WTC11 (cell line): ENCODE measurements around the gene MAML3. TPM values are rescaled to one million over a fixed set of nuclear protein-coding genes. Genes with fewer than 3 reads are reported as not detected.

Experiments used
- ATAC-seq: fragments of 200-7000 bp; cut with Tn5 transposase; 2 replicates; pipeline ENCODE4 v1.10.0; 2021; ENCODE audit warnings: mild to moderate bottlenecking, moderate library complexity
- CTCF ChIA-PET: fragments of 300-600 bp; sonication (Branson Sonifier 250); formaldehyde crosslinking; loops from one replicate; lab custom pipeline; 2021; ENCODE audit warnings: antibody characterized with exemption; lab: Charles Lee
- POLR2A ChIA-PET: fragments of 350-600 bp; sonication (Branson Sonifier 250); formaldehyde crosslinking; loops from one replicate; lab custom pipeline; 2021; ENCODE audit warnings: antibody characterized with exemption; lab: Charles Lee
- DNase-seq: peaks from one replicate; pipeline ENCODE4 v3.0.0; 2021; ENCODE audit warnings: low spot score
- H3K27ac Mint-ChIP-seq: 2 replicates; pipeline ENCODE4 v1.8.0; 2021; ENCODE audit warnings: mixed read lengths
- H3K27me3 Mint-ChIP-seq: 2 replicates; pipeline ENCODE4 v1.8.0; 2021; ENCODE audit warnings: low read depth, mild to moderate bottlenecking, moderate library complexity, mixed read lengths
- H3K36me3 Mint-ChIP-seq: 2 replicates; pipeline ENCODE4 v1.8.0; 2021; ENCODE audit warnings: mixed read lengths
- H3K4me1 Mint-ChIP-seq: 2 replicates; pipeline ENCODE4 v1.8.0; 2022; ENCODE audit warnings: mixed read lengths
- H3K4me3 Mint-ChIP-seq: 2 replicates; pipeline ENCODE4 v1.8.0; 2021; ENCODE audit warnings: mild to moderate bottlenecking, moderate library complexity, mixed read lengths
- H3K9me3 Mint-ChIP-seq: 2 replicates; pipeline ENCODE4 v1.8.0; 2021; ENCODE audit warnings: mixed read lengths
- ATF3 ChIP-seq: sonication (generic); formaldehyde crosslinking; conservative IDR thresholded peaks from 2 replicates; pipeline ENCODE4 v1.8.1; 2022; ENCODE audit warnings: mild to moderate bottlenecking, missing genetic modification reagents
- ATF6 ChIP-seq: sonication (generic); formaldehyde crosslinking; IDR thresholded peaks from 2 replicates; pipeline ENCODE4 v1.8.1; 2023; ENCODE audit warnings: mild to moderate bottlenecking, missing genetic modification reagents
- CREB1 ChIP-seq: sonication (generic); formaldehyde crosslinking; IDR thresholded peaks from 2 replicates; pipeline ENCODE4 v1.8.0; 2023; ENCODE audit warnings: mild to moderate bottlenecking, missing genetic modification reagents
- EMX1 ChIP-seq: fragments of 250-450 bp; sonication (Bioruptor Pico); IDR thresholded peaks from 2 replicates; pipeline ENCODE4 v1.8.0; 2021; ENCODE audit warnings: mild to moderate bottlenecking
- GRHL2 ChIP-seq: fragments of 250-450 bp; sonication (Bioruptor Pico); IDR thresholded peaks from 2 replicates; pipeline ENCODE4 v1.8.0; 2022; ENCODE audit warnings: mild to moderate bottlenecking, moderate library complexity; ENCODE audit not compliant: insufficient replicate concordance, severe bottlenecking
- MXD4 ChIP-seq: fragments of 250-450 bp; sonication (Bioruptor Pico); IDR thresholded peaks from 2 replicates; pipeline ENCODE4 v1.8.0; 2021; ENCODE audit warnings: mild to moderate bottlenecking, moderate library complexity, borderline replicate concordance
- NFATC4 ChIP-seq: fragments of 250-450 bp; sonication (Bioruptor Pico); IDR thresholded peaks from 2 replicates; pipeline ENCODE4 v1.9.0; 2021; ENCODE audit warnings: mild to moderate bottlenecking
- NR3C1 ChIP-seq: sonication (generic); formaldehyde crosslinking; conservative IDR thresholded peaks from 2 replicates; pipeline ENCODE4 v1.8.1; 2023; ENCODE audit warnings: low read depth, mild to moderate bottlenecking, missing genetic modification reagents
- PRRX2 ChIP-seq: fragments of 250-450 bp; sonication (Bioruptor Pico); IDR thresholded peaks from 2 replicates; pipeline ENCODE4 v1.8.0; 2021; ENCODE audit warnings: mild to moderate bottlenecking
- TCF7 ChIP-seq: sonication (generic); formaldehyde crosslinking; IDR thresholded peaks from 2 replicates; pipeline ENCODE4 v1.8.0; 2022; ENCODE audit warnings: mild to moderate bottlenecking, low read depth, missing genetic modification reagents, moderate library complexity
- ZNF281 ChIP-seq: sonication (generic); formaldehyde crosslinking; IDR thresholded peaks from 2 replicates; pipeline ENCODE4 v1.8.0; 2023; ENCODE audit warnings: mild to moderate bottlenecking, missing genetic modification reagents
- ZNF317 ChIP-seq: sonication (generic); formaldehyde crosslinking; IDR thresholded peaks from 2 replicates; pipeline ENCODE4 v1.8.1; 2023; ENCODE audit warnings: low read depth, mild to moderate bottlenecking, moderate library complexity, missing genetic modification reagents, borderline replicate concordance
- ZSCAN18 ChIP-seq: fragments of 250-450 bp; sonication (Bioruptor Pico); IDR thresholded peaks from 2 replicates; pipeline ENCODE4 v2.1.2; 2022; ENCODE audit warnings: mild to moderate bottlenecking, moderate library complexity
- total RNA-seq: library from RNA; stranded (reverse); gene quantifications from 3 replicates; pipeline ENCODE4 v1.2.3, GENCODE V29; 2021
- TF ChIP-seq, protein P1 (sequence below): sonication (generic); formaldehyde crosslinking; IDR thresholded peaks from 2 replicates; pipeline ENCODE4 v1.8.0; 2023; ENCODE audit warnings: missing genetic modification reagents
- TF ChIP-seq, protein P2 (sequence below): sonication (generic); formaldehyde crosslinking; conservative IDR thresholded peaks from 2 replicates; pipeline ENCODE4 v1.8.1; 2023; ENCODE audit warnings: mild to moderate bottlenecking, low read depth, missing genetic modification reagents, moderate library complexity
- TF ChIP-seq, protein P3 (sequence below): fragments of 250-450 bp; sonication (Bioruptor Pico); IDR thresholded peaks from 2 replicates; pipeline ENCODE4 v1.9.0; 2021; ENCODE audit warnings: mild to moderate bottlenecking

The MAML3 gene
- total RNA-seq, 1 experiment from 2014 or later = 7.4 TPM

DNA sequence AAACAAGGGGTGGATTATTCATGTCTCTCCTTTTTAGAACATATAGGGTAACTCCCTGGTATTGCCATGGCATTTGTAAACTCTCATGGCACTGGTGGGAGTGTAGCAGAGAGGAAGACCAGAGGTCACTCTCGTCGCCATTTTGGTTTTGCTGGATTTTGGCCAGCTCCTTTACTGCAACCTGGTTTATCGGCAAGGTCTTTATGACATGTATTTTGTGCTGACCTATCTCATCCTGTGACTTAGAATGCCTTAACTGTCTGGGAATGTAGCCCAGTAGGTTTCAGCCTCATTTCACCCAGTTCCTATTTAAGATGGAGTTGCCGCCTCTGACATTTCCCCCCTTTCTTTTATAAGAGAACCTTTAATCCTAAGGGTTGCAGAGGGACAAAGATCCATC is 442.5 kb downstream of the MAML3 start:
- CTCF ChIA-PET = no interaction called here
- H3K27ac Mint-ChIP-seq = no peak overlapping the region
- H3K9me3 Mint-ChIP-seq = peaks cover 11% of the 10 kb centered on the region
- ATAC-seq (no peak), DNase-seq (no peak)
- peaks cover 10% of the 10 kb centered on the region for H3K36me3 Mint-ChIP-seq
- no peaks in the 10 kb centered on the region for H3K4me1 Mint-ChIP-seq
- TF ChIP-seq TCF7 (CRISPR knock-in tag) (no peak), NFATC4 (CRISPR knock-in tag) (no peak), ATF6 (no peak), GRHL2 (CRISPR knock-in tag) (no peak), PRRX2 (CRISPR knock-in tag) (no peak), ZNF317 (CRISPR knock-in tag) (no peak), EMX1 (no peak), ZNF281 (CRISPR knock-in tag) (no peak), ZSCAN18 (CRISPR knock-in tag) (no peak), ATF3 (CRISPR knock-in tag) (no peak), MXD4 (no peak), CREB1 (no peak), NR3C1 (CRISPR knock-in tag) (no peak)
- TF ChIP-seq, protein P1, sequence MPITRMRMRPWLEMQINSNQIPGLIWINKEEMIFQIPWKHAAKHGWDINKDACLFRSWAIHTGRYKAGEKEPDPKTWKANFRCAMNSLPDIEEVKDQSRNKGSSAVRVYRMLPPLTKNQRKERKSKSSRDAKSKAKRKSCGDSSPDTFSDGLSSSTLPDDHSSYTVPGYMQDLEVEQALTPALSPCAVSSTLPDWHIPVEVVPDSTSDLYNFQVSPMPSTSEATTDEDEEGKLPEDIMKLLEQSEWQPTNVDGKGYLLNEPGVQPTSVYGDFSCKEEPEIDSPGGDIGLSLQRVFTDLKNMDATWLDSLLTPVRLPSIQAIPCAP (CRISPR knock-in tag) = no peak
- TF ChIP-seq, protein P2, sequence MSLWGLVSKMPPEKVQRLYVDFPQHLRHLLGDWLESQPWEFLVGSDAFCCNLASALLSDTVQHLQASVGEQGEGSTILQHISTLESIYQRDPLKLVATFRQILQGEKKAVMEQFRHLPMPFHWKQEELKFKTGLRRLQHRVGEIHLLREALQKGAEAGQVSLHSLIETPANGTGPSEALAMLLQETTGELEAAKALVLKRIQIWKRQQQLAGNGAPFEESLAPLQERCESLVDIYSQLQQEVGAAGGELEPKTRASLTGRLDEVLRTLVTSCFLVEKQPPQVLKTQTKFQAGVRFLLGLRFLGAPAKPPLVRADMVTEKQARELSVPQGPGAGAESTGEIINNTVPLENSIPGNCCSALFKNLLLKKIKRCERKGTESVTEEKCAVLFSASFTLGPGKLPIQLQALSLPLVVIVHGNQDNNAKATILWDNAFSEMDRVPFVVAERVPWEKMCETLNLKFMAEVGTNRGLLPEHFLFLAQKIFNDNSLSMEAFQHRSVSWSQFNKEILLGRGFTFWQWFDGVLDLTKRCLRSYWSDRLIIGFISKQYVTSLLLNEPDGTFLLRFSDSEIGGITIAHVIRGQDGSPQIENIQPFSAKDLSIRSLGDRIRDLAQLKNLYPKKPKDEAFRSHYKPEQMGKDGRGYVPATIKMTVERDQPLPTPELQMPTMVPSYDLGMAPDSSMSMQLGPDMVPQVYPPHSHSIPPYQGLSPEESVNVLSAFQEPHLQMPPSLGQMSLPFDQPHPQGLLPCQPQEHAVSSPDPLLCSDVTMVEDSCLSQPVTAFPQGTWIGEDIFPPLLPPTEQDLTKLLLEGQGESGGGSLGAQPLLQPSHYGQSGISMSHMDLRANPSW (CRISPR knock-in tag) = no peak
- TF ChIP-seq, protein P3, sequence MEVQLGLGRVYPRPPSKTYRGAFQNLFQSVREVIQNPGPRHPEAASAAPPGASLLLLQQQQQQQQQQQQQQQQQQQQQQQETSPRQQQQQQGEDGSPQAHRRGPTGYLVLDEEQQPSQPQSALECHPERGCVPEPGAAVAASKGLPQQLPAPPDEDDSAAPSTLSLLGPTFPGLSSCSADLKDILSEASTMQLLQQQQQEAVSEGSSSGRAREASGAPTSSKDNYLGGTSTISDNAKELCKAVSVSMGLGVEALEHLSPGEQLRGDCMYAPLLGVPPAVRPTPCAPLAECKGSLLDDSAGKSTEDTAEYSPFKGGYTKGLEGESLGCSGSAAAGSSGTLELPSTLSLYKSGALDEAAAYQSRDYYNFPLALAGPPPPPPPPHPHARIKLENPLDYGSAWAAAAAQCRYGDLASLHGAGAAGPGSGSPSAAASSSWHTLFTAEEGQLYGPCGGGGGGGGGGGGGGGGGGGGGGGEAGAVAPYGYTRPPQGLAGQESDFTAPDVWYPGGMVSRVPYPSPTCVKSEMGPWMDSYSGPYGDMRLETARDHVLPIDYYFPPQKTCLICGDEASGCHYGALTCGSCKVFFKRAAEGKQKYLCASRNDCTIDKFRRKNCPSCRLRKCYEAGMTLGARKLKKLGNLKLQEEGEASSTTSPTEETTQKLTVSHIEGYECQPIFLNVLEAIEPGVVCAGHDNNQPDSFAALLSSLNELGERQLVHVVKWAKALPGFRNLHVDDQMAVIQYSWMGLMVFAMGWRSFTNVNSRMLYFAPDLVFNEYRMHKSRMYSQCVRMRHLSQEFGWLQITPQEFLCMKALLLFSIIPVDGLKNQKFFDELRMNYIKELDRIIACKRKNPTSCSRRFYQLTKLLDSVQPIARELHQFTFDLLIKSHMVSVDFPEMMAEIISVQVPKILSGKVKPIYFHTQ (CRISPR knock-in tag) = no peak
- POLR2A ChIA-PET = interaction anchor here (0.6 kb wide), 1 partner anchor 13 kb away, joined by 4 read pairs; no protein-coding TSS in a partner anchor
- peaks cover 60% of the 10 kb centered on the region for H3K27me3 Mint-ChIP-seq
- no peak overlapping the region for H3K4me3 Mint-ChIP-seq
